GM12878 (cell line): ENCODE results near the gene DPF3. TPM values are rescaled to one million over a fixed set of nuclear protein-coding genes. Genes with fewer than 3 reads are reported as not detected.

Source experiments
- ATAC-seq: fragments of 200-7000 bp; cut with Tn5 transposase; 3 replicates; pipeline ENCODE4 v1.9.1; 2020; ENCODE audit warnings: mild to moderate bottlenecking, moderate library complexity
- BruUV-seq: library from RNA; stranded (reverse); fragments of 400-500 nt; replicated peaks from 2 replicates; lab custom pipeline; 2021; lab: Mats Ljungman, UMichigan
- CTCF ChIA-PET: fragments of 300-600 bp; sonication (Branson Sonifier 250); formaldehyde crosslinking; extraction: SDS; loops from one replicate; lab custom pipeline; 2021; ENCODE audit warnings: inconsistent platforms; lab: Yijun Ruan, JAX
- POLR2A ChIA-PET: fragments of 350-600 bp; formaldehyde crosslinking; extraction: SDS; loops from one replicate; lab custom pipeline; 2021; ENCODE audit warnings: inconsistent platforms; lab: Charles Lee
- RAD21 ChIA-PET: fragments of 300-600 bp; sonication (Branson Sonifier 250); formaldehyde crosslinking; loops from one replicate; lab custom pipeline; 2023; ENCODE audit warnings: antibody characterized with exemption; ENCODE audit not compliant: unreplicated experiment; lab: Charles Lee
- SMC1A ChIA-PET: fragments of 300-600 bp; sonication (Branson Sonifier 250); formaldehyde crosslinking; loops from one replicate; lab custom pipeline; 2023; ENCODE audit not compliant: unreplicated experiment, uncharacterized antibody; lab: Charles Lee
- DNase-seq: peaks from one replicate; pipeline ENCODE4 v3.0.0-alpha.2; 2011; ENCODE audit warnings: low read depth, low spot score
- FAIRE-seq: peaks from 3 replicates; lab custom pipeline; 2011; peaks lifted over from hg19 to GRCh38; lab: Jason Lieb, UNC
- H2AFZ ChIP-seq: 2 replicates; pipeline ENCODE4 v1.6.0; 2011; ENCODE audit warnings: low read depth, low read length, control low read depth; ENCODE audit not compliant: control insufficient read depth
- H3K27ac ChIP-seq: 2 replicates; pipeline ENCODE4 v1.5.1; 2011; ENCODE audit warnings: control low read depth; ENCODE audit not compliant: control insufficient read depth, insufficient read depth
- H3K27me3 ChIP-seq, 2 experiments: replicated peaks in 1 of 2; 2 replicates each; pipeline versions ENCODE4 v1.6.0 to v1.6.1; 2011; ENCODE audit warnings: low read length in 1 of 2; ENCODE audit not compliant: control insufficient read depth in 2 of 2, insufficient read depth in 2 of 2
- H3K36me3 ChIP-seq, 2 experiments: 2 replicates each; pipeline ENCODE4 v1.5.1; 2011; ENCODE audit warnings: low read length in 1 of 2; ENCODE audit not compliant: control insufficient read depth in 2 of 2, insufficient read depth in 2 of 2
- H3K4me1 ChIP-seq: 2 replicates; pipeline ENCODE4 v1.6.1; 2011; ENCODE audit warnings: mild to moderate bottlenecking, low read length, moderate library complexity, mixed read lengths; ENCODE audit not compliant: control insufficient read depth, insufficient read depth
- H3K4me2 ChIP-seq: 2 replicates; pipeline ENCODE4 v1.6.0; 2011; ENCODE audit warnings: control low read depth; ENCODE audit not compliant: control insufficient read depth, insufficient read depth
- H3K4me3 ChIP-seq: fragments of 200-600 bp; sonication (generic); 2 replicates; pipeline ENCODE4 v1.5.1; 2016
- H3K79me2 ChIP-seq: 2 replicates; pipeline ENCODE4 v1.6.0; 2011; ENCODE audit warnings: low read length; ENCODE audit not compliant: control insufficient read depth, insufficient read depth
- H3K9ac ChIP-seq: 2 replicates; pipeline ENCODE4 v1.8.0; 2011; ENCODE audit warnings: low read length, control low read depth, mixed read lengths; ENCODE audit not compliant: control insufficient read depth, insufficient read depth
- H3K9me3 ChIP-seq: replicated peaks from 3 replicates; pipeline ENCODE4 v1.5.1; 2011; ENCODE audit warnings: mild to moderate bottlenecking, low read length; ENCODE audit not compliant: control insufficient read depth, insufficient read depth
- H4K20me1 ChIP-seq: 2 replicates; pipeline ENCODE4 v1.6.0; 2011; ENCODE audit not compliant: control insufficient read depth, insufficient read depth
- BACH1 ChIP-seq: fragments of 450-650 bp; IDR thresholded peaks from 2 replicates; pipeline ENCODE4 v1.6.1; 2017; ENCODE audit warnings: mild to moderate bottlenecking, borderline replicate concordance
- CREB1 ChIP-seq: IDR thresholded peaks from 2 replicates; pipeline ENCODE4 v1.6.1; 2012; ENCODE audit warnings: low read depth, mild to moderate bottlenecking, inconsistent platforms
- EED ChIP-seq: sonication (generic); IDR thresholded peaks from 2 replicates; pipeline ENCODE4 v1.6.1; 2016; ENCODE audit warnings: antibody characterized with exemption, low read depth
- HDAC2 ChIP-seq: fragments of 200-600 bp; sonication (generic); IDR thresholded peaks from 2 replicates; pipeline ENCODE4 v1.6.1; 2017
- IKZF1 ChIP-seq: fragments of 450-650 bp; conservative IDR thresholded peaks from 2 replicates; pipeline ENCODE4 v1.6.1; 2017; ENCODE audit warnings: antibody characterized with exemption, mild to moderate bottlenecking
- IKZF2 ChIP-seq, 2 experiments: fragments of 450-650 bp; IDR thresholded peaks; 2 replicates each; pipeline ENCODE4 v1.6.1; 2017; ENCODE audit warnings: mild to moderate bottlenecking in 2 of 2, moderate library complexity in 2 of 2
- MEF2A ChIP-seq: IDR thresholded peaks from 2 replicates; pipeline ENCODE4 v1.6.1; 2011; ENCODE audit warnings: low read depth, mild to moderate bottlenecking, low read length, moderate library complexity; ENCODE audit not compliant: insufficient read depth
- NFYA ChIP-seq: IDR thresholded peaks from 2 replicates; pipeline ENCODE4 v1.6.1; 2011; ENCODE audit warnings: low read depth, mild to moderate bottlenecking, low read length, improper control_type of control experiment, borderline replicate concordance
- NR2F1 ChIP-seq: fragments of 450-650 bp; conservative IDR thresholded peaks from 2 replicates; pipeline ENCODE4 v1.6.1; 2017; ENCODE audit warnings: mild to moderate bottlenecking
- RELA ChIP-seq: fragments of 450-650 bp; IDR thresholded peaks from 2 replicates; pipeline ENCODE4 v1.8.0; 2014; ENCODE audit warnings: borderline replicate concordance; ENCODE audit not compliant: partially characterized antibody
- RFX5 ChIP-seq: IDR thresholded peaks from 2 replicates; pipeline ENCODE4 v1.6.1; 2011; ENCODE audit warnings: low read depth, low read length, improper control_type of control experiment
- SUPT20H ChIP-seq: IDR thresholded peaks from 2 replicates; pipeline ENCODE4 v1.6.1; 2011; ENCODE audit warnings: low read depth, mild to moderate bottlenecking, low read length, moderate library complexity, borderline replicate concordance; ENCODE audit not compliant: control insufficient read depth
- TAF1 ChIP-seq: IDR thresholded peaks from 2 replicates; pipeline ENCODE4 v1.6.1; 2011; ENCODE audit warnings: mild to moderate bottlenecking, low read depth, low read length, borderline replicate concordance
- WGBS: methylation state at CpG from one replicate; pipeline ENCODE4 v1.1.6; 2016; ENCODE audit warnings: low lambda C conversion rate; ENCODE audit not compliant: insufficient replicate concordance, insufficient coverage; ENCODE audit errors: missing lambda C conversion rate; 5-methylcytosine and 5-hydroxymethylcytosine counted together
- in situ Hi-C: fragments of 300-500 bp; cut with MboI; formaldehyde crosslinking; loops from 9 replicates; pipeline ENCODE4 v1.14.3; 2018; ENCODE audit warnings: mixed read lengths
- intact Hi-C: fragments of 100-400 bp; cut with micrococcal nuclease; formaldehyde crosslinking; loops from one replicate; pipeline ENCODE4 v1.14.2; 2022; ENCODE audit not compliant: unreplicated experiment
- polyA plus RNA-seq, 11 experiments: library from polyadenylated mRNA; depleted of rRNA in 4 of 11; unstranded in 6 of 11; stranded (reverse) in 5 of 11; fragments of >200 nt; fragmentation: Nextera tagmentation in 4 of 11; fragmentation: Illumina TruSeq in 1 of 11; extraction: Ambion mirVana in 4 of 11; extraction: Trizol in 1 of 11; gene quantifications; 1 replicate in 1 of 11; 2 replicates in 10 of 11; pipeline versions ENCODE4 v1.2.1 to v1.2.3, GENCODE V29; 2011 to 2016; ENCODE audit warnings: inconsistent platforms in 2 of 11, missing spikeins in 2 of 11, low read depth in 1 of 11
- total RNA-seq, 4 experiments: library from RNA; depleted of rRNA in 3 of 4; stranded (reverse); fragments of >200 nt in 3 of 4; fragmentation: Illumina TruSeq in 1 of 4; extraction: Trizol in 1 of 4; gene quantifications; 2 replicates each; pipeline versions ENCODE4 v1.2.1 to v1.2.3, GENCODE V29; 2013 to 2021
- TF ChIP-seq, protein P1 (sequence below): IDR thresholded peaks from 2 replicates; pipeline ENCODE4 v1.6.1; 2012; ENCODE audit warnings: low read length, inconsistent platforms
- TF ChIP-seq, protein P2 (sequence below): IDR thresholded peaks from 2 replicates; pipeline ENCODE4 v1.6.1; 2011; ENCODE audit warnings: borderline replicate concordance, low read depth, mild to moderate bottlenecking, moderate library complexity, mixed read lengths, low read length; ENCODE audit not compliant: insufficient read depth; ENCODE audit errors: extremely low read length
- TF ChIP-seq, protein P3 (sequence below): IDR thresholded peaks from 2 replicates; pipeline ENCODE4 v1.6.1; 2011; ENCODE audit warnings: low read depth, mild to moderate bottlenecking, low read length, moderate library complexity, borderline replicate concordance; ENCODE audit errors: extremely low read depth
- TF ChIP-seq, protein P4 (sequence below): fragments of 450-650 bp; formaldehyde crosslinking; IDR thresholded peaks from 2 replicates; pipeline ENCODE4 v1.4.0; 2020; ENCODE audit warnings: mild to moderate bottlenecking, moderate library complexity

DPF3 gene
- total and polyA plus RNA-seq, 10 of the 15 experiments (the other 5 are each of a cell fraction or from before 2014, with no cell fraction given), result 0.69 to 8.0 (median 2.2) TPM

DNA sequence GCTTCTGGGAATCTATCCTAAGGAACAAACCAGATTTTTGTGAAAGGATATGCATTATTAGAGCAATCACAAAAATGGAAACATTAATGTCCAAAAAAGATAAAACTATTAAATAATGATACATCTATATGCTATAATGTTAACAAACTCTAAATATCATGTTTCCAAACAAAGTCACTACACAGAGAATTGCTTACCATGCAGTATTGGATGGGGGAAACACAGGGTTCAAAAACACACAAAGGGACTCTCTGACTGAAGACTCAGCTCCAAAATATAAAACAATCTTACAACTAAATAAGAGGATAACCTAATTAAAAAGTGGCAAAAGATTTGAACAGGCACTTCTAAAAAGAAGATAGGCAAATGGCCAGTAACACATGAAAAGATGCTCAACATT is 304.2 kb downstream of the DPF3 start (continued):
- TF ChIP-seq NFYA (no peak), HDAC2 (no peak)
- TF ChIP-seq, all 136 proteins: peak for 0

DNA sequence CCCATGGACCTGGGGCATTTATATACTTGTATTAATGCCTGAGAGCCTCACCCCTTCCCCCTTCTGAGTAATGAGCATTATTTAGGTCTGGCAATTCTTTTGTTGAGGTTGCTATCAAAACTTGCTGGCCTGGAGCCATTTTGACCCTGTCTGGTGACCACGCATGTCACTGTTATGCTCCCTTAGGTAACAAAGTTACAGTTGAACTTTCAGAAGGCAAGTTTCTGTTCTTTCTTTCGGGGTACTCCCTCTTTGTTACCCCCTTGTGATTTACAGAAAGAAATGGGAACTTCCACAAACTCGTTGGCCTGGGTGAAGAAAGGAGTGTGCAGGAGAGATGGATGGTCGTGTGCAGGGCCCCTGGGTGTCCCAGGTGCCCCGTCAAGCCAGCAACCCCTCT is 305.4 kb downstream of the DPF3 start:
- RAD21 ChIA-PET, result interaction anchor here (1.5 to 1.8 kb wide), 3 partner anchors 9 to 126 kb away, joined by 3 to 7 read pairs (median 5); no protein-coding TSS in a partner anchor
- TF ChIP-seq BACH1 (no peak), IKZF2 (IDR thresholded peaks at IDR 0.05) (peak in 1 of 2 experiments; percentile 34; a peak in 2 of 4 replicates), NR2F1 (peak; percentile 46; the same call in 1 of the 2 replicates), TAF1 (no peak), IKZF1 (peak; percentile 47; the same call in 1 of the 2 replicates), CREB1 (no peak), EED (no peak), RELA (no peak), SUPT20H (no peak), RFX5 (no peak), MEF2A (no peak)
- TF ChIP-seq, protein P1, sequence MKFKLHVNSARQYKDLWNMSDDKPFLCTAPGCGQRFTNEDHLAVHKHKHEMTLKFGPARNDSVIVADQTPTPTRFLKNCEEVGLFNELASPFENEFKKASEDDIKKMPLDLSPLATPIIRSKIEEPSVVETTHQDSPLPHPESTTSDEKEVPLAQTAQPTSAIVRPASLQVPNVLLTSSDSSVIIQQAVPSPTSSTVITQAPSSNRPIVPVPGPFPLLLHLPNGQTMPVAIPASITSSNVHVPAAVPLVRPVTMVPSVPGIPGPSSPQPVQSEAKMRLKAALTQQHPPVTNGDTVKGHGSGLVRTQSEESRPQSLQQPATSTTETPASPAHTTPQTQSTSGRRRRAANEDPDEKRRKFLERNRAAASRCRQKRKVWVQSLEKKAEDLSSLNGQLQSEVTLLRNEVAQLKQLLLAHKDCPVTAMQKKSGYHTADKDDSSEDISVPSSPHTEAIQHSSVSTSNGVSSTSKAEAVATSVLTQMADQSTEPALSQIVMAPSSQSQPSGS, result no peak
- TF ChIP-seq, protein P2, sequence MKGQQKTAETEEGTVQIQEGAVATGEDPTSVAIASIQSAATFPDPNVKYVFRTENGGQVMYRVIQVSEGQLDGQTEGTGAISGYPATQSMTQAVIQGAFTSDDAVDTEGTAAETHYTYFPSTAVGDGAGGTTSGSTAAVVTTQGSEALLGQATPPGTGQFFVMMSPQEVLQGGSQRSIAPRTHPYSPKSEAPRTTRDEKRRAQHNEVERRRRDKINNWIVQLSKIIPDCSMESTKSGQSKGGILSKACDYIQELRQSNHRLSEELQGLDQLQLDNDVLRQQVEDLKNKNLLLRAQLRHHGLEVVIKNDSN, result no peak
- TF ChIP-seq, protein P3, sequence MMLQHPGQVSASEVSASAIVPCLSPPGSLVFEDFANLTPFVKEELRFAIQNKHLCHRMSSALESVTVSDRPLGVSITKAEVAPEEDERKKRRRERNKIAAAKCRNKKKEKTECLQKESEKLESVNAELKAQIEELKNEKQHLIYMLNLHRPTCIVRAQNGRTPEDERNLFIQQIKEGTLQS, result no peak
- TF ChIP-seq, protein P4, sequence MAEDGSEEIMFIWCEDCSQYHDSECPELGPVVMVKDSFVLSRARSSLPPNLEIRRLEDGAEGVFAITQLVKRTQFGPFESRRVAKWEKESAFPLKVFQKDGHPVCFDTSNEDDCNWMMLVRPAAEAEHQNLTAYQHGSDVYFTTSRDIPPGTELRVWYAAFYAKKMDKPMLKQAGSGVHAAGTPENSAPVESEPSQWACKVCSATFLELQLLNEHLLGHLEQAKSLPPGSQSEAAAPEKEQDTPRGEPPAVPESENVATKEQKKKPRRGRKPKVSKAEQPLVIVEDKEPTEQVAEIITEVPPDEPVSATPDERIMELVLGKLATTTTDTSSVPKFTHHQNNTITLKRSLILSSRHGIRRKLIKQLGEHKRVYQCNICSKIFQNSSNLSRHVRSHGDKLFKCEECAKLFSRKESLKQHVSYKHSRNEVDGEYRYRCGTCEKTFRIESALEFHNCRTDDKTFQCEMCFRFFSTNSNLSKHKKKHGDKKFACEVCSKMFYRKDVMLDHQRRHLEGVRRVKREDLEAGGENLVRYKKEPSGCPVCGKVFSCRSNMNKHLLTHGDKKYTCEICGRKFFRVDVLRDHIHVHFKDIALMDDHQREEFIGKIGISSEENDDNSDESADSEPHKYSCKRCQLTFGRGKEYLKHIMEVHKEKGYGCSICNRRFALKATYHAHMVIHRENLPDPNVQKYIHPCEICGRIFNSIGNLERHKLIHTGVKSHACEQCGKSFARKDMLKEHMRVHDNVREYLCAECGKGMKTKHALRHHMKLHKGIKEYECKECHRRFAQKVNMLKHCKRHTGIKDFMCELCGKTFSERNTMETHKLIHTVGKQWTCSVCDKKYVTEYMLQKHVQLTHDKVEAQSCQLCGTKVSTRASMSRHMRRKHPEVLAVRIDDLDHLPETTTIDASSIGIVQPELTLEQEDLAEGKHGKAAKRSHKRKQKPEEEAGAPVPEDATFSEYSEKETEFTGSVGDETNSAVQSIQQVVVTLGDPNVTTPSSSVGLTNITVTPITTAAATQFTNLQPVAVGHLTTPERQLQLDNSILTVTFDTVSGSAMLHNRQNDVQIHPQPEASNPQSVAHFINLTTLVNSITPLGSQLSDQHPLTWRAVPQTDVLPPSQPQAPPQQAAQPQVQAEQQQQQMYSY (CRISPR knock-in tag), result no peak

More for the DNA sequence above, 305.4 kb downstream of the DPF3 start:
- no peaks in the 10 kb centered on the region for H4K20me1 ChIP-seq
- no peak overlapping the region for H2AFZ ChIP-seq
- no peak overlapping the region for H3K27ac ChIP-seq
- ChIA-PET SMC1A (interaction anchor here (0.5 to 1.9 kb wide), 5 partner anchors 9 to 608 kb away, joined by 3 to 7 read pairs (median 4); no protein-coding TSS in a partner anchor), CTCF (no interaction called here), POLR2A (no interaction called here)
- no peak for FAIRE-seq
- H3K27me3 ChIP-seq, result no peaks in the 10 kb centered on the region
- no peaks in the 10 kb centered on the region for H3K36me3 ChIP-seq
- in situ Hi-C loops (no loop called here), intact Hi-C loops (no loop called here)
- no TSS peak for BruUV-seq
- 8% methylated on average over 5 of the region's 5 CpGs for WGBS
- no peaks in the 10 kb centered on the region for H3K79me2 ChIP-seq
- peak overlapping the region; percentile 1; the same call in 1 of the 2 replicates for H3K4me2 ChIP-seq
- H3K9me3 ChIP-seq, result peaks cover 4% of the 10 kb centered on the region; the same call in 2 of the 3 replicates
- DNase-seq, result peak; percentile 39
- H3K9ac ChIP-seq, result no peak overlapping the region
- peak; percentile 86 for ATAC-seq
- peaks cover 8% of the 10 kb centered on the region for H3K4me1 ChIP-seq
- no peak overlapping the region for H3K4me3 ChIP-seq
